ENCODE data around the gene SORBS1.

Gene SORBS1

DNA sequence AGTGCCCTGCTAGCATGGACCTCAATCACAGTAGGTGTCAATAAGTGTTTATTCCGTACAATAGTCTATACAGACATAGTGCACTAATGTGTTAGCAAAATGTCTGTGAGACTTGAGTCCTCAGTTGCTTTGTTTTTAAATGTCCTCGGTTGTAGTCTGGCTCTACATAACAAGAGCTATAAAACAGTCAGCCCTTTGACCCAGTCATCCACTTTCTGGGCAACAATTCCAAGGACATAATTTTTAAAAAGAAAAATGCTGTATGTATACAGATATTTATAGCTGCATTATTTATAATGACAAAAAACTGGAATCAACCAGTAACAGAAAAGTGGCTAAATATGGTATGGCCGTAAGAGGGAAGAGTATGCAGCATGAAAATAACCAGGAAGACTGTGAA is 267.5 kb downstream of the SORBS1 start:
- DNase-seq (ENCODE audit: low read depth in 2 of 2) = no peak

DNA sequence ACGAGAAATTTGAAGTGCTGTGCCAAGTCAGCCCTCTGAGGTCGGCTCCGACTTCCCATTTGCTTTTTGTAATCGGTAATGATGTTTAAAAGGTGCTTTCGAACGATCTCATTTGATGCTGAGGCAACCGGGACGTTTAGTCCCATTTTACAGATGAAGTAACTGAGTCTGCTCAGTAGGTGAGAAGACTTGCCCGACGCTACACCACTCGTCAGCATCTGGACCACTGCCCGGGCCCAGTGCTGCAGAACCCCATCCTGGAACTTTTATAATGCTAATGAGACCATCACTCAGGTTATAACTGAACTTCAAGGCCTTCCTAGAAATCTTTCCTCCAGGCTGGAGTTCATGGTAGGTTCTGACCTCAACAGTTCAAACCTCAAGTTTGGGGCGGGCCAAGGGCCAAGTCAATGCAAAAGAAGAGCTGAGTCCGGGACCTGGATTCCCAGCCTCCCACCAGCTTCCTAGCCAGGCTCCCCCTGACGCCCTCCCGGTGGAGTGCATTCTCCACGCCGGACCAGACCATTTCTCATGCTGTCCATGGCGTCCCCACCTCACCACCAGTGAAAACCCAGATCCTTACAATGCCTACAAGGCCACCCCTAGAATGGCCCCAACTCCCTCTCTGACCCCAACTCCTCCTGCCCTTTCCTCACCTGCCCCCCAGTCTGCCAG is 269.7 kb downstream of the SORBS1 start:
- DNase-seq (ENCODE audit: low read depth in 2 of 2) = no peak

DNA sequence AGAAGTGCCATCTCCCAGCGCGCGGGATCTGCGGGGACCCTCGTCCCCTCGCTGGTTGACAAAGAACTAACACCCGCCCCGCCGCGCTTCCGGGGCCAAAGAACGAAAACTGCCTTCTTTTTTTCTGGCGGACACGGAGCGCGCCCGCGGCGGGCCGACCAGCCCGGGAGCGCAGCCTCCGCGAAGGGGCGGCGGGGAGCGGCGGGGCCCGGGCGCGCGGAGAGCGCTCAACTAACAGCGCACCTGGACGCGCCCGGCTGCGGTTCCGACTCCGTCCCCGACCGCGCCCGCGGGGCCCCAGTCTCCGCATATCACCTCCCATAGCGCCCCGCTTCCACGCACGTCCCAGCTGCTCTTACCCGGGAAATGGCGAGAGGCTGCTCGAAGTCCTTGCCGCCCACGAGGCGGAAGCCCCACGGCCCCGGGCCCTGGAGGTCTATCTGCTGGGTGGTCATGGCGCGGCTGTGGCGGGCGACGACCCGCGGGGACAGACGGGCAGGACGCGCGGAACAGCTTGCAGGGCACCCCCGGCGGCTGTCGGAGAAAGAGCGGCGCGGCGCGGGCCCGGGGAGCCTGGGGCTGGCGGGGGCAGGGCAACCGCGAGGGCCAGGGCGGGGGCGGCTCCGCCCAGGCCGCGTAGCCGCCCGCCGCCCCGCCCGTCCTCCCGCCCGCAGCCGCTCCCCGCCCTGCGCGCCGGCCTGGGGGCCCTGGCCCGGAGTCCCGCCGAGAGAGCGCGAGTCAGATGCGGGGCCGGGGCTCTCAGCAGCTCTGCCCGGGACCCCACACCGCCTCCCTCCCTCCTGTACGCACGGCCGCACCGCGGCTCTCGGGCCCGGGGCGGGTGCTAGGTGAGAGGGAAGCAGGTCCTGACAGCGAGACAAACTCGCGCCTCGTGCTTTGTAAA is 270.5 kb downstream of the SORBS1 start, which contains the start of gene PDLIM1:
Gene PDLIM1 (minus strand): TSS at position 543 of the 904 bp plus-strand sequence. CDS start 88 bp downstream, at position 455.
- DNase-seq (ENCODE audit: low read depth in 2 of 2) = peak in 1 of 2 donors; percentile 36

DNA sequence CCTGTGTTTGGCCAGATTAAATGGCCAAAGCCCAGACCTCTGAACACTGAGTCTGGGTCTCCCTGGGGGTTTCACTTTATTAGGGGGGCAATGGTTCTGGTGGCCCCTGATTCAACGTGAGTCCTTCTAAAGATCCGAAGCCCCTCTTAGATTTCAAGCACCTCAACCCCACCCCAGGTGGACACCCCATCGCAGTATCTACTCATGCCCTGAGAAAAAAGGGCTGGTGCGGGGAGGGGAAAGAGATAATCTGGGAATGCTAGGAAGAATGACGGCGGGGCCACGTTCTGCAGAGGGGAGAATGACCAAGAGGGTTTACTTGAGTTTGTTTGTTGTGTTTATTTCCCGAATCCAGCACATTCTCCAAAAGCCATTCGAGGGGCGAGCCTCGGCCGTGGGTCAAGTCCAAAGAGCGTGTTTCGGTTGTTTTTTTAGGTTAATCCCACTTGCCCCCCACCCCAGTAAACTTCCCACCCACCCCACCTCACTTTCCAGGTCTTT is 271.2 kb downstream of the SORBS1 start:
- no peak for DNase-seq (ENCODE audit: low read depth in 2 of 2)

DNA sequence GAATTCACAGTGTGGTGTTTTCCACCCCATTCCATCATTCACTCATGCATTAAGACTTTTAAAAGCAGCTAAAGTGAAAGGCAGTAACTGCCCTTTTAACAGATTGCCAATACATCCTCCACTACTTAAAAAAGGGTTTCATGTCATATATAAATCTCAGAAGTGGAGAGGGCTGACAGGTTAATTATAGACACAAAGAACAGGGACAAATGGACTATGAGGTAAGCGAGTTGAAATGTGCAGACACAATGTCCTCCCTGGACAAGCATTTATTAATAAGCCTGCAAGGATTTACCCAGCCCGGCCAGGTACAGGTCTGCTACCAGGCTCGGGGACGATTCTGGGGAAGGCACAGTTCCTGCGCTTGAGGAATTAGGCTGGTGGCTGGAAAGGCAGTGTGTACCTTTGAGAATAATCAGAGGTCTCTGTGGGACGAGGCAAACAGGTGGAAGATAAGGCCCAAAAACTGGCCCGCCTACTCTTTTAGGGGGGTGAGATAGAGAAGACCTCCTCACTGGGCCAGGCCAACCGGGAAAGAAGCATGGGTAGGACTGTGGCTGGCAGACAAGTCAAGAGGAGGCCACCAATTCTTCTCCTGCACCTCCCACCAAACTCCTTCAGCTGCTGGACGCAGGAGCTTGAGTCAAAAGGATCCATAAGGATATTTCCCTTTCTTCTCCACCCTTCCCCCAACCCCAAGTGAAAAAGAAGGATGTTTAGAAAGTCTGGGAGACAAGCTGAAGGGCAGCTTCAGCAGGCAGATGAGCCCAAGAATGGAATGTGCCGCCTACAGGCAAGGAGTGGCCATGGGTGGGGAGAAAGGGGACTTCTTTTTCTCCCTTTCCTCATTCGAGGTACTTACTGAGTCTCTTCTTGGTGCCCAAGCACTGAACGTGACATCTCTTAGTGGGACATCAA is 271.9 kb downstream of the SORBS1 start:
- no peak for DNase-seq (ENCODE audit: low read depth in 2 of 2)

DNA sequence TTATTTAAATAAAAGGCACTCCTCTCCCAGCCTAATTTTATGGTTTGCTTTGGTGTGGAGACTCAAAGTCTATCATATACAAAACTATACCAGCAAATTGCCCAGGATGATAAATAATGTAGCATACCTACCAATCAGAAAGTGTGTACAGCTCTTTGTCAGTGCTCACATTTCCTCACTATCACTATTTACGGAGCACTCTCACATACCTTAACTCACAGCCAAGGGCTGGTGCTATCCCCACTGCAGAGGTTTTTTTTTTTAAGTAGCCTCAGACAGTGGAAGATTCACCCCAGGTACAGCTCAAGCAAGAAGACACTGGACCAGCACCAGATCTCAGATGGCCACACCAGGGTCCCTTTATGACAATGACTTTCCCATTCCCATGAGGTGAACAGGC is 272.9 kb downstream of the SORBS1 start:
- no peak for DNase-seq (ENCODE audit: low read depth in 2 of 2)

DNA sequence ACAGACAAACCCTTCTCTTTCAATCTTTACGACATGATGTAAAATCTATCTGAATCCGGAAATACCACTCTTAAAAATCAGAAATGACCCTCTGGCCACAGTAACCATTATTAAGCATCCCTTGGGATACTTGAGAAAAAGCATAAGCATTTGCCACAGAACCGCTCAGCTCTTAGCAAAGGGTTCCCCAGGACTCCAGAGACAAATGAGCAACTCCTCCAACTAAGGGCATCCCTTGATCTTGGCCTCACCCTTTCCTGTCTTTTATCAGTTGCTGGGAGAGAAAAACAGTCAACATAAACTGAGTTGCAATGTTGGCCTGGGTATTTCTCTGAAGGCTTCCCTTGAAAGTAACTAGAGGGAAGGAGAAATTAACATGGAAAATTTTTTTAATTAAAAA is 273.9 kb downstream of the SORBS1 start:
- no peak for DNase-seq (ENCODE audit: low read depth in 2 of 2)

DNA sequence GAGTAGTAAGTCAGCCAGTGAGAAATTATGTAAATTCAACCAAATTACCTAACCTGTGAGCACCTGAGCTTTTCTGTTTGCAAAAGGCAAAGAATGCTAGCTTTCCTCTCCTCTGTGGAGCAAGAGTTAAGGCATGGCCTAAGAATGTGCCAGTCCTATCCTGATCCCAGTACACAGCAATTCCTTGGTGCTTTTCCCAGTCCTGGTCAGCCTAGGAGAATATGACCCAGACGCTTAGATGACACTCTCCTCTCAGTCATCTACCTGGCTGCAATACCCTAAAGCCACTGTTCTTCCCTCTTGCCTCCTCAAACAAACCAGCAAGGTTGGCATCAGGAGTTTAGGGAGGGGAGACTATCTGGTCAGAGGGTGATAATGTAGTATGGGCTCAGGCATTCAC is 274.5 kb downstream of the SORBS1 start:
- DNase-seq (ENCODE audit: low read depth in 2 of 2) = no peak

DNA sequence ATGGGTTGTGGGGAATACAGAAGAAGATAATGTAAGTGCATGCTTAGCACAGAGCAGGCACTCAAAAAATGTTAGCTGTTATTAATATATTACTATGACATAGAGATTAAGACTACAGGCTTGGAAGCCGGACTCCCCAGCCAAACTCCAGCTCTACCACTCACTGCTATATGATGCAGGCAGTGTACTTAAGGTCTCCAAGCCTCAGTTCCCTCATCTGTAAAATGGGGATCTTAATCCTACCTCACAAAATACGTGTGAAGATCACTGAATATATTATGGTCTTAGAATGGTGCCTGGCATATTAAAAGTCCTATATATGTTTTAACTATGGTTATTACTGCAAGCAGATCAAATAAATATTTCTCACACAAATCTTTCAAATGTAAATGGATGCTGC is 275.6 kb downstream of the SORBS1 start:
- DNase-seq (ENCODE audit: low read depth in 2 of 2) = no peak

DNA sequence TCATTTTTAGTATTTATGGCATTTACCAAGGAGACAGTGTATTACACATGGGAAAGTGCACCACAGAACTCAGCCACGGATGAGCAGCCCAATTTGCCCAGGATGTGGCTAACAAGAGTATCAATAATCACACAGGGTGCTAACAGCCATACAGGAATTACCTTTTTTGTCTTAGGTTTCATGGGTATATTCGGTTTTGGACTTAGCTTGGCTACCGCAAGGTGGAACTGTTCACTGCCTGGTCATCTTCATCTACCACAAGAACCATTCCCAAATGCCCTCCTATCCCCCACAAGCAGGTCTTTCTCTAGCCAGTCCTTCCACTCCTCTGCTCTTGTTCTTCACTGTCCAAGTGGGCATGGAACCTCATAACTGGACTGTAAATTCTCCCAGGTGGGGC is 276.4 kb downstream of the SORBS1 start:
- DNase-seq (ENCODE audit: low read depth in 2 of 2) = no peak

DNA sequence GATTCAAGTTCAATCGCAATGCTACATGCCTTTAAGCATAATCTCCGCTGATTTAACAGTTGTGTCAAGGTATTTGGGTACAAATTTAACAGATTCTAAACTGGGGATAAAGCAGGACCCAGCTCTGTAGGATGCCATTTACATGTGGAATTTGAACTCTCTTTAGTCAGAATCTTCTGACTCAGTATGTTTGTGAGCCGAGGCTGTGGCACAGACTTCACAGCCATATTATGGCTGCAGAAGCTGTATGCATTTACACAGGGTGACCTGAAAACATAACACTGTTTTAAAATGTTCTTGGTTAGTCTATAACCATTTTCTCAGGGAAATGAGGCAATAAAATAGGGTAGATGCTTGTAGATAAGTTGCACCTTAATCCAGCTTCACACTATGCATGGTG is 279.1 kb downstream of the SORBS1 start:
- no peak for DNase-seq (ENCODE audit: low read depth in 2 of 2)

DNA sequence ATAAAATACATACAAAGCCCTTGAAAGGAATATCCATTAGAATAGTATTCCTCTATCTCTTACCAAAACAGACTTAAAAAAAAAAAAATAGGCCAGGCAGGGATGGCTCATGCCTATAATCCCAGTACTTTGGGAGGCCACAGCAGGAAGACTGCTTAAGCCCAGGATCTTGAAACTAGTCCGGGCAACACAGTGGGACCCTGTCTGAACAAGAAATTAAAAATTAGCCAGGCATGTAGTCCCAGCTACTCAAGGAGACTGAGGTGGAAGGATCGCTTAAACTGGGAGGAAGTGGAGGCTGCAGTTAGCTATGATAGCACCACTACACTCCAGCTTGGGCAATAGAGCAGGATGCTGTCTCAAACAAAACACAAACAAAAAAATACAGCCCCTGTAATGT is 280.0 kb downstream of the SORBS1 start:
- DNase-seq (ENCODE audit: low read depth in 2 of 2) = no peak

DNA sequence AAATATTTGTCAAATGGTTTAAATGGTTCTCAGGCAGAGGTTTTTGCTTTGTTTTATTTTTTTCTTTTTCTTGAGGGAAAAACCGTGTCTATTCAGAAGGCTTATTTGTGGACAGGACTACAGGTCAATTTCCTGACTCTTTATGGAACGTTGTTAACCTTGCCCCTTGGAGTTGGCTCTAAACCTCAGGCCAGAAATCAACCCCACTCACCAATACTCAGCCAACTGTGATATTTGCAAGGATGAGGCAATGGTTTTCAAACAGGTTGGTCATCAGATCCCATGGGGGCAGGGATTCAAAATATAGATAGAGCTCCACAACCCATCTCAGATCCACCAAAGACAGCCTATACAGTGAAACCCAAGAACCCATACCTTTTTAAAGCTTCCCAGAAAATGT is 280.5 kb downstream of the SORBS1 start:
- DNase-seq (ENCODE audit: low read depth in 2 of 2) = no peak

DNA sequence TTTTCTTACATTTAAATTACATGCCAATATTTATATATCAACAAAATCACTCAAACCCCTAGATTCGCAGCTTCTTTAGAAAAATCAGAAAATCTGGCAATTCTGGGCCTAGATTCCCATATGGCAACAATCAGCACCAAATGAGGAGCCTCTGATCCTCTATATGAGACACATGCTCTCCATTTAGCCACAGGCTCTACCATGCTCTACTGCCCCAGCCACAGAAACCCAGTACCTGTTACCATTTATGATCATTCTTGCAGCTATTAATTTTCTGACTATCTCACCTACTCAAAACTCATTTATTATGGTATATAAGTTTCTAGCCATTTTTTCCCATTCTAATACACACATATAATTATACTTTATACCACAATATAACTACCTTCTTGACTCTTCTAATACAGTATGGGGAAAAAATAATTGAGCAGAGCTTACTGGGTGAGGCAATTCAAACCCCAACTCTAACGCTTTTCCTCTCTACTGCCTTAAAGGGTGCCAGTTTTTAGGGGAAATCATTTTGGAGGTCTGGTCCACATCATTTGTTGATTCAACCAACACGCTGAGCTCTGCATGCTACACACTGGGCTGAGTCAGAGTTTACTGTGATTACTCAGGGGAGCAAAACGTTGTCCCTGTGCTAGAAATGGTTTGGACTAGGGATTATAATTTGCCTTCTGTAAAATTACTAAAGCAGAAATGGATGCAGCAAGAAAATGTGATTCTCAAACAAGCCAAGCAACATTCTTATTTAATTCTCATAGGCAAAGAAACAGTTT is 281.9 kb downstream of the SORBS1 start:
- no peak for DNase-seq (ENCODE audit: low read depth in 2 of 2)

DNA sequence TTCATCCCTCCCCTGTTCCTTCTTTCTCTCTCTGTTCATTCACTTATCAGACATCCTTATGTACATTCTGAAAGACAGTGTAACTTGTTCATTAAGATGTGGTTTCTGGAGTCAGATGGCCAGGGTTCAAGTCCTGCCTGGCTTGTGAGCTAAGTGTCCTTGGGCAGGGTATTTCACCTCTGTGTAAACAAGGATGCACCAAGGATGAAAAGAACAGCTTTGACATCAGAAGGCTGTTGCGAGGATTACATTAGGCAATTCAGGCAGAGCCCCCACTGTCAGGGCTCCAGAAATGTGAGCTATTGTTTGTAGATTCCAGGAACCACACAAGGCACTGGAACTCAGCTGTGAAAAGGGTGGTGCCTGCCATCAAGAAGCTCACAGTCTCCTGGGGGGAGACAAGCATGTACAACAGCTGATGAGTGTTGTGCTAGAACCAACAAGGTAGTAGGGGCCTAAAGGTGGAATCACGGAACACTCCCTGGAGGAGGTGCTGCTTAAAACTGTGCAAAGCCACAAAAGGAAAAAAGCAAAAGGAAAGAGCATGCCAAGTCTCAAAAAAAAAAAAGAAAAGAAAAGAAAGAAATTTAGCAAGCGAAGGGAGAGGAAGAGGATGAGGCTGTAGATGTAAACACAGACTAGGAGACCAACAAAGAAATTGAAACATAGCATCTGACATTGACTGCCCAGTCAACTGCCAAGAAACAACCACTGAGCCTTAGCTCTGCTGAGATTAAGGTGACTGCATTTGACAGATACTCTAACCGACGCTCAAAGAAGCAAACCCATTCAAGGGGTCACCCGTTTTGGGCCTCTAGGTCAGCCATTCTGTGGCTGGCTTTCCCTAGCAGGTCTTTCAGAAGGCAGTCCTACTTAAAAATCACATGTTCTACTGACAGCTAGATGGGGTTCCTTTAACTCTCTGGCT is 282.8 kb downstream of the SORBS1 start:
- no peak for DNase-seq (ENCODE audit: low read depth in 2 of 2)

DNA sequence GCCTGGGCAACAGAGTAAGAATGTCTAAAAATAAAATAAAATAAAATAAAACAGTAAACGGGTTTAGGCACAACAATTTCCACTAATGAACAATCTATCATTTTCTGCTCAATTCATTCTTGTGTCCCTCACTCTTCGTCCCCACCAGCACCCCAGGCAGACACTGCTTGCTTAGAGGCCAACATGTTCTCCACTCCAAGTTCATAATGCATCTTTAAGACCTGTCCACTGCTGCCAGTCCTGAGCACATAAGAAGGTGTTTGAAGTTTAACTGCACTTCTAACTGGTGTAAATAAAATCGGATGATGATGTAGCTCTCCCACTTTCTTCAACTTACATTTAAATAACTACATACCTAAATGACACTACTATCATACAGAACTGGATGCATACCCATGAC is 283.6 kb downstream of the SORBS1 start:
- DNase-seq (ENCODE audit: low read depth in 2 of 2) = no peak

DNA sequence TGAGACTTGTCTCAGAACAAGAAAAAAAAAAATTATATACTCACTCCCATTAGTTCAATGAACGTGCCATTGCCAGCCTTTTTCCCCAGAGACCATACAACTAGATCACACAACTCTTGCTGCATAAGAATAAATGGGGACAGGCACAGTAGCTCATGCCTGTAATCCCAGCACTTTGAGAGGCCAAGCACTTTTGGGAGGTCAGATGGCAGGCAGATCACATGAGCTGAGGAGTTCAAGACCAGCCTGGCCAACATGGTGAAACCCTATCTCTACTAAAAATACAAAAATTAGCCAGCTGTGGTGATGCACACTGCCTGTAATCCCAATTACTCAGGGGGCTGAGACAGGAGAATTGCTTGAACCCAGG is 284.0 kb downstream of the SORBS1 start:
- no peak for DNase-seq (ENCODE audit: low read depth in 2 of 2)

DNA sequence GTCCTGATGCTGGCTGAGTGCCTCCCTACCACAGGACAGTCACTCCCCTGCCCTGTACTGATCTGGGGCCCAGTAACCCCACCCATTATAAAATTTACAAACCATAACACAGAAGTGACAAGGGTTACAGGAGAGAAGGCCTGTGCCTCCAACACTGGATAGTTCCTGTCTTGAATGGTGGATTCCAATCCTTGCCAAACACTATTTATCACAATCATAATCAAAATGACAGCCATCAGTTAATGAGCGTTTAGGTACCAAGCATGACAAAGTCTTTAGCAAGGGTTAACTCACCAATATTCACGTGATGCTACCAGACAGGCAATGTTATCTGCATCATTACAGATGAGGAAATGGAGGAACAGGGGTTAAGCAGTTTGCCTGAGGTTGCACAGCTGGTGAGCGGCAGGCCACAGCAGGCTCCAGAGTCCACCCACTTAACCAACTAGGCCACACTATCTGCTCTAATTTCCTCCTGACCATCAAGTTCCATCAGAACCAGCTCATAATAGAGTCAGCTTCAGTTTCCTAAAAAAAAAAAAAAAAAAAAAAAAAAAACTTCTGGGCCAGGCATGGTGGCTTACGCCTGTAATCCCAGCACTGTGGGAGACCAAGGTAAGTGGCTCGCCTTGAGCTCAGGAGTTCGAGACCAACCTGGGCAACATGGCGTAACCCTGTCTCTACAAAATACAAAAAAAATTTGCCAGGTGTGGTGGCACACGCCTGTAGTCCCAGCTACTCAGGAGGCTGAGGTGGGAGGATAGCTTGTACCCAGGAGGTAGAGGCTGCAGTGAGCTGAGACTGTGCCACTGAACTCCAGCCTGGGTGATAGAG is 284.6 kb downstream of the SORBS1 start:
- DNase-seq (ENCODE audit: low read depth in 2 of 2) = no peak

DNA sequence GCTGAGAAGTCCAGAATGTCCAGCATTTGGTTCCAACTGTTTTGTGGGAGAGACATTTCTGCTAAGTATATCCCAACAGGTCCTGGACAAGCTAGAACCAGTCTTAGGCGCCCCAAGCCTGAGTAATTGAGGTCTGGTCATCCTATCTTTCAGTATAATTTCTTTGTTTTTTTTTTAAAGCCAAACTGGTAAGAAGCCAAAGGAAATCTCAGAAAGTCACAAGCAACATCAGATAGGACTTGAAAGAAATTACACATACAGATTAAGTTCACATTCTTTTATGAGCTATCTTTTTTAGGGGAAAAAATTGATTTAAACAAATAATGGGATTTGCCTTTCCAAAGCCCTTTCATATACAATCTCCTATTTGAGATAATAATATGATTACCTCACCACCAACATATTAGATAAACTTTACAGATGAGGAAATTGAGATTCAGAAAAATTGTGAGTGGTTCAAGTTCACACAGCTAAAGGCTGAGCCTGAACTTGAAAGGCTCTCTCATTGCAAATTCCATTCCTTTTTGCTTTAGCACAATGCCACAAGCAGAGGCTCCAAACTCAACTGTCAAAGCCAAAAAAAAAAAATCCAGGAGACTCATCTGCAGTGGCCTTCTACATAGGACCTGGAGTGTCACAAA is 285.3 kb downstream of the SORBS1 start:
- no peak for DNase-seq (ENCODE audit: low read depth in 2 of 2)
